ENCODE results near the gene SLC1A7.
"Not testable (repeated sequence)": the region's sequence is repeated elsewhere in the genome, so short reads cannot be mapped to it uniquely, and the experiment has no call there.

The SLC1A7 gene

GRCh38 chr1:53142226-53142853, at the start of gene SLC1A7:
SLC1A7 (minus strand) TSS chr1:53142638; CDS start chr1:53142449, 189 bp downstream.
- DNase-seq: no peak

- no peak for DNase-seq
Observed at GRCh38 chr1:53190210-53190611, 47.8 kb upstream of the SLC1A7 start.

- DNase-seq: no peak
Observed at GRCh38 chr1:53189061-53189460, 46.6 kb upstream of the SLC1A7 start.

- DNase-seq: no peak
Observed at GRCh38 chr1:53188099-53188498, 45.7 kb upstream of the SLC1A7 start.

- DNase-seq: no peak
Observed at GRCh38 chr1:53187401-53187800, 45.0 kb upstream of the SLC1A7 start.

- no peak for DNase-seq
Observed at GRCh38 chr1:53186533-53186932, 44.1 kb upstream of the SLC1A7 start.

GRCh38 chr1:53185955-53186297, 43.5 kb upstream of the SLC1A7 start:
- DNase-seq: not testable (repeated sequence)

- no peak for DNase-seq
Observed at GRCh38 chr1:53183095-53183990, 40.9 kb upstream of the SLC1A7 start.

- no peak for DNase-seq
Observed at GRCh38 chr1:53182716-53183094, 40.3 kb upstream of the SLC1A7 start.

- DNase-seq: peak; percentile 78 to 79
Observed at GRCh38 chr1:53182111-53182593, 39.7 kb upstream of the SLC1A7 start.

- no peak for DNase-seq
Observed at GRCh38 chr1:53180951-53181350, 38.5 kb upstream of the SLC1A7 start.

GRCh38 chr1:53180226-53180625, 37.8 kb upstream of the SLC1A7 start:
- DNase-seq: no peak

GRCh38 chr1:53176452-53177208, 34.2 kb upstream of the SLC1A7 start:
- no peak for DNase-seq

- no peak for DNase-seq
Observed at GRCh38 chr1:53174971-53175913, 32.8 kb upstream of the SLC1A7 start.

GRCh38 chr1:53172426-53173128, 30.1 kb upstream of the SLC1A7 start:
- DNase-seq: peak; percentile 14 to 42

GRCh38 chr1:53166912-53167311, 24.5 kb upstream of the SLC1A7 start:
- DNase-seq: no peak

- no peak for DNase-seq
Observed at GRCh38 chr1:53166366-53166765, 23.9 kb upstream of the SLC1A7 start.

- no peak for DNase-seq
Observed at GRCh38 chr1:53165408-53165961, 23.0 kb upstream of the SLC1A7 start.

- no peak for DNase-seq
Observed at GRCh38 chr1:53163291-53163768, 20.9 kb upstream of the SLC1A7 start.

GRCh38 chr1:53162621-53163020, 20.2 kb upstream of the SLC1A7 start:
- no peak for DNase-seq

GRCh38 chr1:53160924-53161378, 18.5 kb upstream of the SLC1A7 start:
- no peak for DNase-seq
